Stimulated activated CD4-positive, alpha-beta T cell treated with anti-CD3 and anti-CD28 coated beads, Interleukin-12 subunit alpha, Interleukin-12 subunit beta, amount 100 ng/mL, for 4 hours (primary cell): ENCODE results near the gene CLDN15.
"Not testable (repeated sequence)": the region's sequence is repeated elsewhere in the genome, so short reads cannot be mapped to it uniquely, and the experiment has no call there.

Experiments used
- DNase-seq: peaks from one replicate; pipeline ENCODE4 v3.0.0-alpha.2; 2020

The CLDN15 gene, protein sequence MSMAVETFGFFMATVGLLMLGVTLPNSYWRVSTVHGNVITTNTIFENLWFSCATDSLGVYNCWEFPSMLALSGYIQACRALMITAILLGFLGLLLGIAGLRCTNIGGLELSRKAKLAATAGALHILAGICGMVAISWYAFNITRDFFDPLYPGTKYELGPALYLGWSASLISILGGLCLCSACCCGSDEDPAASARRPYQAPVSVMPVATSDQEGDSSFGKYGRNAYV

DNA sequence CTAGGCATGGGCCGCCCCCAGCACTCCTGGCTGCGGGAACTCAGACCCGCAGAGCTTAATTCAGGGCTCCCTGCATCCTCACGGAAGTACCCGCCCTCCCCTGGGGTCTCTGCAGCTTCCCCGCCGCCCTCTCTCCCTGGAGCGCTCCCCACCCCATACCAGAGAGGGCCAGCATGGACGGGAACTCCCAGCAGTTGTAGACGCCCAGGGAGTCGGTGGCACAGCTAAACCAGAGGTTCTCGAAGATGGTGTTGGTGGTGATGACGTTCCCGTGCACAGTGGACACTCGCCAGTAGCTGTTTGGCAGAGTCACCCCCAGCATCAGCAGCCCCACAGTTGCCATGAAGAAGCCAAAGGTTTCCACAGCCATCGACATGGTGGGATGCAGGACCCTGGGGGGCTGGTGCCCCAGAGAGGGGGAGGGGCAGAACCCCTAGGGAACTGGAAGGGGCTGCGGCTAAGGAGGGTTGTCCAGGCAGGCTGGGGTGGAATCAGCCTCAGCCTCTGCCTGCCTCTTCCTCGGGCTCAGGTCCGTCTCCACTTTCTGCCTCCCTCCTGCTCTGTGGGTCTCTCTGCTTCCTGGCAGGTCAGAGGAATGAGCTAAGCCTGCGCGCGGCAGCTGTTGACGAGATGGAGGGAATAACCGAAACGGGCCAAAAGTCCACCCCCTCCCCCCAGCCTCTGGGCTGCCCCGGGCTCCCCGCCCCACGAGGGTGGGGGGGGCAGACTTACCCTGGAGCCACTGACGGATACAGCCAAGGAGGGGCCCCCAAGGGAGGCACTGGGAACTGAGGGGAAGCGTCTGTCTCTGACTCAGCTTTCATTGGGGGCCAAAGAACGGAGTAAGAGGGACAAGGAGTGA, at the start of gene CLDN15:
CLDN15 (minus strand) TSS at position 597 of the 862 bp plus-strand sequence; CDS start at position 376, 221 bp downstream.
- no peak for DNase-seq

DNA sequence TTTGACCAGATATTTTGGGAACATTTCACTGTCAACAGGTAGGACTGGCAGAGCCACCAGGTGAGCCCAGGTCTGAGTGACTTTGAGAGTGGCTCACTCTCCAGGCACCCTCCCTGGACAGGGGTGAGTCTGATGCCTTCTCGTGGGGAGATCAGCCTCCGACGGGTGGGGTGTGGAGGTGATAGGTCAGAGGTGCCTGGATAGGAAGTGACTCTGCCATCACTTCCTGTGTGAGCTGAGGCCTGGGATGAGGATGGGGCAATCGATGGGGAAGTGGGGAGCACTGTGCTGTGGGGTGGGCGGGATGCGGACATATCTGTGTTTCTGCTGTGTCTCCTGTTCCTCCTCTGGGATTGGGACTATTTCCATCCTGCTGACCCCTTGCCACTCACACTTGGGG, 49.4 kb upstream of the CLDN15 start:
- no peak for DNase-seq

DNA sequence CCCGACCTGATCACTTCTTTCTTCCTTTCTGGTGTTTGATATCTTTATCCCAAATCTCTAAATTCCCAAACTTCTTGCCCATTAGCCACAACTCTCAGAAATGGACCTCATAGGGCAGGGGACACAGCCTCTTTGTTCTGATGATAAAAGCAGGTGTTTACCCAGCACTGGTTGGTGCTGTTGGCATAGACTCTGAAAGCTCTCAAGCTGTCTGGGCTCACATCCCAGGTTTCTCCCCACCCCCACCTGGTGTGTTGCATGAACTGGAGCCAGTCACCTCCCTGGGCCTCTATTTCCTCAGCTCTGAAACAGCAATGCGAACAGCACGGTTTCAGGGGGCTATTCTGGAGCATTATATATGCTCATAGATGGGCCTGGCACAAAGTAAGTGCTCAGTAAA, 48.3 kb upstream of the CLDN15 start:
- DNase-seq, result not testable (repeated sequence)

DNA sequence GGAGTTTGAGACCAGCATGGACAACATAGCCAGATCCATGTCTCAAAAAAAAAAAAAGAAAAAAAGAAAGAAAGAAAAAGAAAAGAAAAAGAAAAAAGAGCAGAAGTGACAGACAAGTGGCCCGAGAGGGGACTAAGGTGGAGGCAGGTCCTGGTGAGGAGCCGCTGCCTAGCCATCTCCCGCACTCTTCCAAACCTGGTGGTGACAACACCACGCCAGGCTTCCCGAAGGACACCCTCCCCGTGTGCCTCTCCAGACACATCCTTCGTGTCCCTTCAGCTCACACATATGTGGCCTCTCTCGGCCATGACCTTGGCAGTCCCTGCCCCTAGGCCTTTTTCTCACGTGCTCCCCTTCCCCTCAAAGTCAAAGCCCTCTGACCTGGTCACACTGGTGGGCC, 47.6 kb upstream of the CLDN15 start:
- no peak for DNase-seq

DNA sequence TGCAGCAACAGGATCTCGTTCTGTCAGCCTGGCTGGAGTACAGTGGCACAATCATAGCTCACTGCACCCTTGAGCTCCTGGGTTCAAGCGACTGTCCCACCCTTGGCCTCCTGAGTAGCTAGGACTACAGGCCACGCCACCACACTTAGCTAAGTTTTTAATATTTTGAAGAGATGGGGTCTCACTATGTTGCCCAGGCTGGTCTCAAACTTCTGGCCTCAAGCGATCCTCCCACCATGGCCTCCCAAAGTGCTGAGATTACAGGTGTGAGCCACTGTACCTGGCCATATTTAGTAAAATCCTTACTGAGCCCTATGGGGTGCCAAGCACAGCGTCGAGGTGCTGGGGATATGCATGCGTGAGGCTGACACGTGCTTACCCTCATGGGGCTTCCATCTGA, 43.3 kb upstream of the CLDN15 start:
- DNase-seq, result not testable (repeated sequence)

DNA sequence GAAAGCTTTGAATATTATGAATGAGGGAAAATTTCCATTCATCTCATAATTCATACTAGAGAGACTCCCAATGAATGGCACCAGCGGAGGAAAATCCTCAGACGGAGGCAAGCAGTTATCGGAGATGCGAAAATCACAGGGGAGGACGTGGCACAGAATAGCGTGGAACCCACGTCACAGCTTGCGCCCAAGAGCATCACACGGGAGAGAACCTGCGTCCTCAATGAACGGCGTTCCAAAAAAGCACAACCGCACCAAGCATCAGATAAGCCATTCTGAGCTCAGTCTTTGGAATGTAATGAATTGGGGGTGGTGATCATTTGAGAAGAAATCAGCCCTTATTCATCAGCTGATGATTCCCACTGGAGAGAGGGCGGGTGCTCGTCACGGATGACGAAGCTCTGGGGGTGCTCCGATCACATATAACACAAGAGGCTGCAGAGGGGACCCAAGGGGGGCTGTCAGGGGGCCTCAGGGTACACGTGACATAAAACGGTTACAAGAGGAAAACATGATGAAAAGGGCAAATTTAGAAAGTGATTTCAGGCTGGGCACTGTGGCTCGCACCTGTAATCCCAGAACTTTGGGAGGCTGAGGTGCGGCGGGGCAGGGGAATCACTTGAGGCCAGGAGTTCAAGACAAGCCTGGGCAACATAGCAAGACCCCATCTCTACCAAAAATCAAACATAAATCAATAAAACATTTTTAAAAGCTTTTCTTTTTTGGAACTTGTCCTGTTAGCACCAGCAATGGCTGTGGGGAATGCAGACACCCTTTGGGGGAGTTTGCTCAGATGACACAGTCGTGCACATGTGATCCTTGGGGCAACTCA, 41.1 kb upstream of the CLDN15 start:
- no peak for DNase-seq

DNA sequence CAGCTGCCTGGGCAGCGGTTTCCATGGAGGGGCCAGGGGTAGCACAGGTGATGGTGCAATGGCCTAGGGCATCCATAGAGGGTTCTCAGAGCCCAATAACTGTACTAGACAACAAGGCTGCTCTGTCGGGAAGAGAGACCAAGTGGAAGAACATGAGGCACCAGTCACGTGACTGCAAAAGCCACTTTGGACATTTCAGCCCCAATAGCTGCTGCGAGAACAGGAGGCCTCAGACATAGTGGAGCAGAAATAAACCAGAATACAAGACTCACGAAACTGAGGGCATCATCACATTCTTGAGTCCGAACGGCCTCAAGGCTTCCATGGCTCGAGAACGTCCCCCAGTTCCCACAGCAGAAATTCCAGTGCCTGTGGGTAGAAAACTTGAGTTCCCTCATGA, 39.6 kb upstream of the CLDN15 start:
- no peak for DNase-seq

DNA sequence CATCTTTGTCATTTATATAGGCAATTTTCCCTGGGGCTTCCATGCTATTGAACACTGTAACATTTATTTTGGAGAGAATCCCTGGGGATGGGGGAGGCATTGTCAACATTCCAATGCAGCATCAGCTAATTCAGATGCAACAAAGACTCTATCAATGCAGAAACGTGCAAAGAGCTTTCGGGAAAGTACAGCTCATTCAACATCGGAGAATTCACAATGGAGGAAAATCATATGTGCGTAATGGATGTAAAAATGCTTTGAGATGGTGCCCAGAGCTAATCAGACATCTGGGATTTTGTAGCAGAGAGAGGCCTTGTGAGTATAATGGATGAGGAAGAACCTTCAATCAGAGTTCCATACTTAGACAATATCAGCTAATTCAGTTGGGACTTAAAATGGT, 35.6 kb upstream of the CLDN15 start:
- no peak for DNase-seq

DNA sequence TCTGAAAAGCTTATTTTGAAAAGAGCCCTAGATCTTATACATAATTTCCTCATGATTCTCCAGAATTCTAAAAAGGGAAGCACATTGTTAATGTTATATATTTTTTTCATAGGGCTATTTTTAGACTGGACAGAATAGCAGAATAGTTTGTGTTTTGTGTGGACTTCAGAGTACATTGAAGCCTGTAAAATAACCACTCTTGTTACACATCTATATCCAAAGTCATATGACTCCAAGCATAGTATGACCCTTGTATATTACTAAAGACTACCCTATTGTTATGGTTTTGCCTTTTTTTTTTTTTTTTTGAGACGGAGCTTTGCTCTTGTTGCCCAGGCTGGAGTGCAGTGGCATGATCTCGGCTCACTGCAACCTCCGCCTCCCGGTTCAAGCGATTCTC, 33.4 kb upstream of the CLDN15 start:
- no peak for DNase-seq

DNA sequence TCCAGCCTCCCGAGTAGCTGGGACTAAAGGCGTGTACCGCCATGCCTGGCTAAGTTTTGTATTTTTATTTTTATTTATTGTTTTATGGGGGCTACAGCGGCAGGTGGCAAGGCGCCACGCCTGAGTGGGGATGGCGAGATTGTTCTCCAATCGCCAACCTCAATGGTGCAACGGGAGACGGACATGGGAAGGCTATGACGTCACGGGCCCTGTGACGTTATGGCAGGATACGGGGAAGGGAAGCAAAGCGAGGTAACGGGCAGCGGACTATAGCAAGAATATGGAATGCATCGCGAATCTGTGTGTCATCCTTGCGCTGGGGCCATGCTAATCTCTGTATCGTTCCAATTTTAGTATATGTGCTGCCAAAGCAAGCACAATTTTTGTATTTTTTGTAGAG, 32.1 kb upstream of the CLDN15 start:
- DNase-seq, result no peak

DNA sequence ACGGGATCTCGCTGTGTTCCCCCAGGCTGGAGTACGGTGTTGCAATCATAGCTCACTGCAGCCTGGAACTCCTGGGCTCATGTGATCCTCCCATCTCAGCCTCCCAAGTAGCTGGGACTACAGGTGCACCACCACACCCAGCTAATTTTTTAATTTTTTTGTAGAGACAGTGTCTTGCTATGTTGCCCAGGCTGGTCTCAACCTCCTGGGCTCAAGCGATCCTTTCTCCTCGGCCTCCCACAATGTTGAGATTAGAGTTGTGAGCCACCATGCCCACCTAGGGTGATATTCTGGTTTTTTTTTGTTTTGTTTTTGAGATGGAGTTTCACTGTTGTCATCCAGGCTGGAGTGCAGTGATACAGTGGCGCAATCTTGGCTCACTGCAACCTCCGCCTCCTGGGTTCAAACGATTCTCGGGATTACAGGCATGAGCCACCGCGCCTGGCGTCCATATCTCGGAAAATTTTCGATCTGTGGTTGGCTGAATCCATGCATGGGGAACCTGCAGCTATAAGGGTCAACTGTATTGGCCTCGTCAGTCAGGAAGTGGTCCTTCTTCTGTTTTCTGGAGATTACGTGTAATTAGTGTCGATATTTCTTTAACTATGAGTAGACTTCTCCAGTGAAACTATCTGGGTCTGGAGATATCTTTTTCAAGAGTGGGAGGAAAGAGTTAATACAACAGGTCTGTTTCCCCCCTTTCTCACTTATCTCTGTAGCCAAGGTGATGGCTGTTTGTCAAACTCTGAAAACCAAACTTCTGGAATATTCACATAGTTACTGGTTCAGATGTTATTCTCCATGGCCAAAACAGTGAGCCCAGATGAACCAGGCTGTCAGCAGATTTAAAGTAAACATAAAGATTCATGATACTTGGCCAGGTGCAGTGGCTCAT, 28.3 kb upstream of the CLDN15 start:
- no peak for DNase-seq

DNA sequence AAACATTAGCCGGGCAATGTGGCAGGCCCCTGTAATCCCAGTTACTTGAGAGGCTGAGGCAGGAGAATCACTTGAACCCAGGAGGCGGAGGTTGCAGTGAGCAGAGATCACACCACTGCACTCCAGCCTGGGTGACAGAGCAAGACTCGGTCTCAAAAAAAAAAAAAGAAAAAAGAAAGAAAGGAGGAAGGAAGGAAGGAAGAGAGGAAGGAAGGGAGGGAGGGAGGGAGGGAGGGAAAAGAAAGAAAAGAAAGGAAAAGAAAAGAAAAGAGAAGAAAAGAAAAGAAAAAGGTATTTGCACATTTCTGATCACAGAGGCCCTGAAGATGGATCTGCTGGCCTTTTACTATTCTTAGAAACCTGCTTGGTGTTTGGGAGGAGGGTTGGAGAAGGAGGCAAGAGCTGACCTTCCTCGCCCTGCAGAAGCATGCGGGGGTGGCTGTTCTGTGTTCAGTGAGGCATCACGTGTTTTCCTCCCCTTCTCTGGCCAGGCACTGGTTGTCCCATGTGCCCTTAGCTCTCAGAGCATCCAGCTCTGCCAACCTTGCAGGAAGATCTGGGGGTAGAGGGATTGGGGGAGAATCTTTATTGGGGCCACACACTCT, 26.6 kb upstream of the CLDN15 start:
- DNase-seq, result not testable (repeated sequence)

DNA sequence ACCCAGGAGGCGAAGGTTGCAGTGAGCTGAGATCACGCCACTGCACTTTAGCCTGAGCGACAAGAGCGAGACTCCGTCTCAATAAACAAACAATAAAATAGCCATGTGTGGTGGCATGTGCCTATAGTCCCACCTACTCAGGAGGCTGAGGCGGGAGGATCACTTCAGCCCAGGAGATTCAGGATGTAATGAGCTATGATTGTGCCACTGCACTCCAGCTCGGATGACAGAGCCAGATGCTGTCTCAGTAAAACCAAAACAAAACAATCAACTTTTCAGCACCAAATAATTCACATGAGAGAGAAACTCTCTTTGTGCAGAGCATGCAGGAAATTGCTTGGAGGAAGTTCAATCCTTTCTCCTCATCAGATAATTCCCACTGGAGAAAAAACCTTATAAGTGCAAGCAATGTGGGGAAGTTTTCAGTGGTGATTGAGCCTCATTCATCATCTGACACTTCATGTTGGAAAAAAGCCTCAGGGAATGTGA, 20.7 kb upstream of the CLDN15 start:
- no peak for DNase-seq

DNA sequence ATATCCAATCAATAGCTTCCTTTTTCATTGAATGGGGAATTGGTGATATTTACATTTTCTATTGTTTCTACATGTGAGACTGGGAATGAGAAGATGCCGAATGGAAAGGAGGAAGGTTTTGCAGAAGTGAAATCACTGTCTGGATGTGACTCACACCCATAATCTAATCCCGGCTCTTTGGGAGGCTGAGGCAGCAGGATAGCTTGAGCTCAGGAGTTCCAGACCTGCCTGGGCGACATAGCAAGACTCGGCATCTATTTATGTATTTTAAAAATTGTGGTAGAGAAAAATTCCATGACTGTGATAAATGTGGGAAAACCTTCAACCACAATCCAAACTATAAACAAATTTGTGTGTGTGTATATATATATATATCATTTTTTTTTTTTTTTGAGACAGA, 18.2 kb upstream of the CLDN15 start:
- no peak for DNase-seq

DNA sequence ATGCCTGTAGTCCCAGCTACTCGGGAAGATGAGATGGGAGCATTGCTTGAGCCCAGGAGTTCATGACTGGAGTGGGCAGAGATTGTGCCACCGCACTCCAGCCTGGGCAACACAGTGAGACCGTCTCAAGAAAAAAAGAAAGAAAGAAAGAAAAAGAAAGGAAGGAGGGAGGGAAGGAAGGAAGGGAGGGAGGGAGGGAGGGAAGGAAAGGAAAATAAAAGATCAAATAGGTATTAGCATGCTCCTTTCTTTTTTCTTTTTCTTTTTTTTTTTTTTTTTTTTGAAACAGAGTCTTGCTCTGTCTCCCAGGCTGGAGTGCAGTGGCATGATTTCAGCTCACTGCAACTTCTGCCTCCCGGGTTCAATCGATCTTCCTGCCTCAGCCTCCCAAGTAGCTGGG, 15.6 kb upstream of the CLDN15 start:
- DNase-seq, result not testable (repeated sequence)

DNA sequence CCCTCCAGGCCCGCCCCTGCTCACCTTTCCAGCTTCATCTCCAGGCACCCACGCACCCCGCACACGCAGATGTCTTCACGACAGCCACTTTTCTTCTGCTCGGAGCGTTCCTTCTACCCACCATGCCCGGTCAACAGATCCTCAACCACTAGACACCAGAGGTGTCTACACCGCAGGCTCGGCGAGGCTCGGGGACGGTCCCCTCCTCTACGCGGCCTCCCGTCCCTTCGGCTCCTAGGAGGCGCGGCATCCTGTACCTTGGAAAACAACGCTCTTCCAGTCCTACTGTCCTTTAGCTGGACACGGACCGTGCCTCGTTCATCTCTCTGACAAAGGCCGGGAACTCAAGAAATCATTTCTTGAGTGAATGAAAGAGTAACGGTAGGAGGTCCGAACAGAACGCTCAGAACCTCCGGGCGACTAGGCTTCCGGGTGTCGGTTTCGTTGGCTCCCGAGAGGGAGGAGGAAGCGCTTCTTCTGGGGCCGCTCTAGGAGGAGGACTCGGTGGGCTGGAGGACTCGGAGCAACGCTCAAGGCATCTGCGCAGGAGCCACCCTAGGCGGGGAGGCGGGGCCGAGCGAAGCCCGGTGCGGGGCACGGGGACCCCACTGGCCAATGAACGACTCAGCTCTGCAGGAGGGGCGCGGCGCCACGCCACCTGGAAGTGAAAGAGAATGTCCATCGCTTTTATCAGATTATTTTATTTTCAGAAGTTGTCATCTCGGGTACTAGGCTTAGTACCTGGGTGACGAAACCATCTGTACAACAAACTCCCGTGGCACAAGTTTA, 14.5 kb upstream of the CLDN15 start:
- peak; percentile 99 for DNase-seq

DNA sequence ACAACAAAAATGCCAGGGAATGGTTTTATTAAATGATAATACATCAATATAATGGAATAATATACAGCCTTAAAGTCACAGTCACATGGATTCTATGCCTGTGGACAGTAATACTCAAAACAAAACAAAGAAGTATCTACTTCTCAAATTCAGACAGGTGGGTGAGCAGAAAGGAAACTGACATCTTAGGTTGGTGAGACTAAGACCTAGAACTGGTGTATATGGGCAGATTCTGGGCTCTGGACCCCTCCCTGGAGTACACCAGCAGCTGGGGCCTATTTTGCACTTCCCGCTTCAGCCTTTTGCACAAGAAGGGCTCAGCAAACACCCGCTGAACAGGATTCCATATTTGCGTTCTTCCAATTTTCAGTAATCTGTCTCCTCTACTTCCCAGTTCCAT, 12.7 kb upstream of the CLDN15 start:
- no peak for DNase-seq

DNA sequence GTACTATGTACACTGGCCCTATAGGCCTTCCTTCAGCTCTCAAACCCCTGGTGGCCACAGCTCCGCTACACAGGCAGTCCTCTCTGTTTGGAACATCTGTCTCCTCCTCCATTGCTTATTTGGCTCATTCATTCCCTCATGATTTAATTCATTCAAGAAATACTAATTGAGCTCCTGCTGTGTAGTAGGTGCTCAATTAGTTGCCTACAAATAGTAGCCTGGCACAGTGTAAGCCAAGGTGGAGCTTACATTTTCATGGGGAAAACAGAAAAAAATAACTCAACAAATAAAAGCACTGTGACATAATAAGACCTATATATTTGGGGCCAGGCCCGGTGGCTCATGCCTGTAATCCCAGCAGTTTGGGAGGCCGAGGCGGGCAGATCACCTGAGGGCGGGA, 10.7 kb upstream of the CLDN15 start:
- no peak for DNase-seq

DNA sequence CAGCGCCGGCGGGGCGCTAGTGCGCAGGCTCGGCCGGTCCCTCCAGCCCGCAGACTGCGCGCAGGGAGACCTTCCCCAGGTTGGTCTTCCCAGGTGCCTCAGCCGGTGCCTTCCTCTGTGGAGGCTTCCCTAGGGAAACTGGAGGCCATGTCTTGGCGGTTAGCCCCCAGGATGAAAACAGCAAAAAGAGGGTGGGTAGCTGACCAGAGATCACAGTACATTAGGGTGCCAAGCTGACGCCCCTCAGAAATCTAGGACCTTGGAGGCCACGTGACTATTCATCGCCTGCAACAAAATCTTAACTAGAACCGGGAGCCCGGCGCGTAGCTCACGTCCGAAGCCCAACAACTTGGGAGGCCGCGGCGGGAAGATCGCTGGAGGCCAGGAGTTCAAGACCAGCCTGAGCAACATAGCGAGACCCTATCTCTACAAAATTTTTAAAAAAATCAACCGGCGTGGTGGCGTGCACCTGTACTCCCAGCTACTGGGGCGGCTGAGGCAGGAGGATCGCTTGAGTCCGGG, 7.6 kb upstream of the CLDN15 start:
- no peak for DNase-seq

DNA sequence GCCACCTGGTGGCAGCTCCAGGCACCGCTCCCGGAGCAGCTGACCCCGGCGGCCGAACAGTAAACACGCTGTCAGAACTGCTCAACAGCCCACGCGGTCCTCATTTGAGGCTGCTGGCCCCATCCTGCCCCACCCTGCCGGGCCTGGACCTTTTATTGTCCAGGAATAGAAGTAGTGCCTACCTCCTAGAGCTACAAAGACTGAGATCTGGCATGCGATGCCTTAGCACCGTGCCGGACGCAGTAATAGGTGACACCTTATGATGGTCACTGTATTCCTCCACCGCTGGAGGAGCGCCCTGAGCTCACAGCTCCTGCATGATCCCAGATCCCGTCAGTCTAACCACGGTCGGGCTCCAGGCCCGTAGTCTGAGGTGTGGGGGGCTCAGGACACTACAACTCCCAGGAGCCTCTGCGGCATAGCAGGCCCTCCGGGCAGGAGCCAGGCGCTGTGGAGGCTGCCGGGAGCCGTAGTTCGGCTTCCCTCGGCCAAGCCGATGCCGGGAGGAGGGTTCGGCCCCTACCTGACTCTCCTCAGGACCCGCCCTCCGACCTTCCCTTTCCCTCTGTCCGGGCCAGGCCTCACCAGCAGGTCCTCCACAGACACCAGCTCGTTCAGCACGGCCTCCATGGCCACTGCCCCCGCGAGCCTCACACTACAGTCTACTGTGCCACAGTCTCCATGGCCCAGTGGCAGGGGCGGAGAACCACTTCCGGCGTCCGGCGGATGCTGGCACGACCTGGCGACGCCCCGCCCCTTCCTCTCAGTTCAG, 7.0 kb upstream of the CLDN15 start, which contains the start of gene FIS1:
FIS1 (minus strand) TSS at position 707 of the 772 bp plus-strand sequence; CDS start at position 630, 77 bp downstream.
- peak; percentile 92 for DNase-seq
